MM.1S (cell line): Measurements from ENCODE around the gene ADPRH.
A peak's percentile ranks its signal among the peaks of the same experiment; 100 is the strongest.

Experiments
- CTCF ChIP-seq: fragments of 300-600 bp; sonication (generic); IDR thresholded peaks from 2 replicates; pipeline ENCODE4 v1.5.1; 2016; ENCODE audit warnings: antibody characterized with exemption, low read length, mixed read lengths
- EZH2 ChIP-seq: fragments of 300-600 bp; sonication (generic); optimal IDR thresholded peaks from 2 replicates; pipeline ENCODE3; 2017; ENCODE audit warnings: low read depth, mild to moderate bottlenecking, antibody characterized with exemption, low read length, mixed read lengths
- EZH2phosphoT487 ChIP-seq: fragments of 300-600 bp; sonication (generic); IDR thresholded peaks from 2 replicates; pipeline ENCODE4 v1.6.1; 2018; ENCODE audit warnings: antibody characterized with exemption, low read length

GRCh38 chr3:119559441-119559963 is 19.8 kb upstream of the ADPRH start, which contains the start of gene CD80:
- TF ChIP-seq CTCF (peak; percentile 56), EZH2 (no peak), EZH2phosphoT487 (no peak)
